Stomach (tissue), 9 donors: ENCODE data around the gene NEURL1B. TPM values are rescaled to one million over a fixed set of nuclear protein-coding genes. Genes with fewer than 3 reads are reported as not detected.

Experiments
- DNase-seq, 2 donors: peaks; one replicate each; pipeline versions ENCODE4 v3.0.0 to v3.0.0-alpha.2; 2013 to 2019
- H3K27ac ChIP-seq, 5 donors: fragments of 200-600 bp in 4 of 5; sonication (generic) in 4 of 5; one replicate each; pipeline ENCODE4 v1.5.1; 2013 to 2019; ENCODE audit warnings: mild to moderate bottlenecking in 1 of 5, moderate library complexity in 1 of 5
- H3K27me3 ChIP-seq, 3 donors: fragments of 200-600 bp; sonication (generic); one replicate each; pipeline ENCODE4 v1.5.1; 2017 to 2019; ENCODE audit warnings: mixed run types in 1 of 3
- H3K36me3 ChIP-seq, 4 donors: fragments of 200-600 bp; sonication (generic); 1 replicate in 3 of 4; 2 replicates in 1 of 4; pipeline ENCODE4 v1.5.1; 2016 to 2019
- H3K4me1 ChIP-seq, 4 donors: fragments of 200-600 bp; sonication (generic); one replicate each; pipeline ENCODE4 v1.5.1; 2016 to 2019
- H3K4me3 ChIP-seq, 4 donors: fragments of 200-600 bp; sonication (generic) in 3 of 4; one replicate each; pipeline ENCODE4 v1.5.1; 2016 to 2019; ENCODE audit warnings: mild to moderate bottlenecking in 1 of 4
- H3K9me3 ChIP-seq, 4 donors: fragments of 200-600 bp; sonication (generic); one replicate each; pipeline ENCODE4 v1.5.1; 2016 to 2019
- EP300 ChIP-seq: sonication (generic); formaldehyde crosslinking; IDR thresholded peaks from one replicate; pipeline ENCODE4 v1.6.1; 2017; ENCODE audit warnings: antibody characterized with exemption
- POLR2A ChIP-seq, 4 donors: fragments of 450-650 bp; IDR thresholded peaks; one replicate each; pipeline ENCODE4 v1.6.1; 2016; ENCODE audit warnings: antibody characterized with exemption in 4 of 4, control low read depth in 2 of 4, mild to moderate bottlenecking in 1 of 4, moderate library complexity in 1 of 4
- POLR2AphosphoS5 ChIP-seq, 3 donors: sonication (generic); formaldehyde crosslinking; IDR thresholded peaks; one replicate each; pipeline ENCODE4 v1.6.1; 2016; ENCODE audit warnings: antibody characterized with exemption in 3 of 3
- WGBS, 5 donors: extraction: QIAGEN DNeasy Blood & Tissue Kit in 3 of 5; methylation state at CpG; one replicate each; pipeline versions ENCODE4 v1.1.5 to v1.1.7; 2013 to 2018; 5-methylcytosine and 5-hydroxymethylcytosine counted together
- intact Hi-C: fragments of 100-400 bp; cut with DNase I; formaldehyde crosslinking; loops from one replicate; pipeline ENCODE4 v1.15.1; 2023; ENCODE audit warnings: low total_unique reads
- polyA plus RNA-seq, 3 donors: library from polyadenylated mRNA; stranded (reverse); fragments of 200-250 nt; gene quantifications; one replicate each; pipeline ENCODE4 v1.2.3, GENCODE V29; 2013
- total RNA-seq, 5 donors: library from RNA; depleted of rRNA; stranded (reverse); fragments of >200 nt; gene quantifications; one replicate each; pipeline versions ENCODE4 v1.1.0 to v1.2.3, GENCODE V29; 2014 to 2016
- TF ChIP-seq, protein P1 (sequence below), 7 experiments: fragments of 450-650 bp in 4 of 7; fragments of 200-600 bp in 3 of 7; sonication (generic) in 3 of 7; IDR thresholded peaks; one replicate each; pipeline ENCODE4 v1.5.1; 2016 to 2019; ENCODE audit warnings: antibody characterized with exemption in 7 of 7, control low read depth in 2 of 7, mild to moderate bottlenecking in 1 of 7
- donor health status: healthy with polysubstance abuse.
- donor health status: Bipolar disorder and iron deficiency.
- donor health status: healthy.

NEURL1B gene
- total and polyA plus RNA-seq, 8 donors = 2.7 to 60.3 (median 9.8) TPM

DNA sequence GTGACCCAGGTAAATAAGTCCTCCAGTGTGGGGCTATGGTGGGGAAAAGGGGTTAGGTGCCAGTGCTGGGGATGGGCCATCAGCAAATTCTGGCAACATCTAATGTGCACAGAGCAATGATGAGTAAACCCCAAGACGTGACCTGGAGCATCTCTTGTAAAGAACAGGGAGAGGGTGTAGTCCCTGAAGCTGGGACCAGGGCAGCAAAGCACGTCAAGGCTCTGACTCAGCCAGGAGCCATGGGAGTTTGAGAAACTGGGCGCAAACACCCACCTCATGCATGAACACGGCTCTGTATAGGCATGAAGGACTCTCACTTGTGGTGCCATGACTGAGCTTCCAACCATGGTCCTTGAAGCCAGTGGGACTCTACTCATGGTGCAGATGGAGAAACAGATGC lies 78.1 kb downstream of the NEURL1B start:
- 85 to 97% (median 92%) methylated on average over 4 of the region's 4 CpGs for WGBS, 5 donors
- no peaks in the 10 kb centered on the region for H3K9me3 ChIP-seq
- H3K27me3 ChIP-seq = no peaks in the 10 kb centered on the region
- peaks cover 26 to 38% (median 28%) of the 10 kb centered on the region in 4 donors for H3K4me1 ChIP-seq
- intact Hi-C loops = loop anchor here (10.0 kb wide), 1 partner anchor 46 kb away; no protein-coding TSS in a partner anchor
- H3K4me3 ChIP-seq = no peak overlapping the region
- no peak overlapping the region for H3K27ac ChIP-seq
- H3K36me3 ChIP-seq = no peaks in the 10 kb centered on the region
- DNase-seq = no peak
- TF ChIP-seq, protein P1, sequence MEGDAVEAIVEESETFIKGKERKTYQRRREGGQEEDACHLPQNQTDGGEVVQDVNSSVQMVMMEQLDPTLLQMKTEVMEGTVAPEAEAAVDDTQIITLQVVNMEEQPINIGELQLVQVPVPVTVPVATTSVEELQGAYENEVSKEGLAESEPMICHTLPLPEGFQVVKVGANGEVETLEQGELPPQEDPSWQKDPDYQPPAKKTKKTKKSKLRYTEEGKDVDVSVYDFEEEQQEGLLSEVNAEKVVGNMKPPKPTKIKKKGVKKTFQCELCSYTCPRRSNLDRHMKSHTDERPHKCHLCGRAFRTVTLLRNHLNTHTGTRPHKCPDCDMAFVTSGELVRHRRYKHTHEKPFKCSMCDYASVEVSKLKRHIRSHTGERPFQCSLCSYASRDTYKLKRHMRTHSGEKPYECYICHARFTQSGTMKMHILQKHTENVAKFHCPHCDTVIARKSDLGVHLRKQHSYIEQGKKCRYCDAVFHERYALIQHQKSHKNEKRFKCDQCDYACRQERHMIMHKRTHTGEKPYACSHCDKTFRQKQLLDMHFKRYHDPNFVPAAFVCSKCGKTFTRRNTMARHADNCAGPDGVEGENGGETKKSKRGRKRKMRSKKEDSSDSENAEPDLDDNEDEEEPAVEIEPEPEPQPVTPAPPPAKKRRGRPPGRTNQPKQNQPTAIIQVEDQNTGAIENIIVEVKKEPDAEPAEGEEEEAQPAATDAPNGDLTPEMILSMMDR (IDR thresholded peaks at IDR 0.05) = no peak
- no peak for TF ChIP-seq EP300
- no peak for TF ChIP-seq POLR2AphosphoS5 (IDR thresholded peaks at IDR 0.05)
- no peak for TF ChIP-seq POLR2A (IDR thresholded peaks at IDR 0.05)

DNA sequence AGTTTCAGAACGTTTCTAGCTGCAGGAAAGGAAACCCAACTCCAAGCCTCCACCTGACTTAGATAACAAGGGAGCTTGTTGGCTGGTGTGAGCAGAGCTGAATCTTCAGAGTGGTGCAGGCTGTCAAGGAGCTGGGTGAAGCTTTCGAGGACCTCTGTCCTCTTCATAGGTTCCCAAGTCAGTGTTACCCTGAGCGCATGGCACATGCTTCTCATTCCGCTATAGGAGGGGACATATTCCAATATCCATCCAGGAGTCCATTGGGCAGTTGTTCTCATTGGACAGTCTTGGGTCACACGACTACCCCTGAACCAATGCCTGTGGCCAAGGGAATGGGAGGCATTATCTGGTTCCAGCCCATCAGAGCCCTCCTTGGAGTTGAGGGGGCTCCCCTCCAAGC lies 79.6 kb downstream of the NEURL1B start:
- 71 to 78% (median 76%) methylated on average over 5 of the region's 5 CpGs for WGBS, 5 donors
- intact Hi-C loops = no loop called here

DNA sequence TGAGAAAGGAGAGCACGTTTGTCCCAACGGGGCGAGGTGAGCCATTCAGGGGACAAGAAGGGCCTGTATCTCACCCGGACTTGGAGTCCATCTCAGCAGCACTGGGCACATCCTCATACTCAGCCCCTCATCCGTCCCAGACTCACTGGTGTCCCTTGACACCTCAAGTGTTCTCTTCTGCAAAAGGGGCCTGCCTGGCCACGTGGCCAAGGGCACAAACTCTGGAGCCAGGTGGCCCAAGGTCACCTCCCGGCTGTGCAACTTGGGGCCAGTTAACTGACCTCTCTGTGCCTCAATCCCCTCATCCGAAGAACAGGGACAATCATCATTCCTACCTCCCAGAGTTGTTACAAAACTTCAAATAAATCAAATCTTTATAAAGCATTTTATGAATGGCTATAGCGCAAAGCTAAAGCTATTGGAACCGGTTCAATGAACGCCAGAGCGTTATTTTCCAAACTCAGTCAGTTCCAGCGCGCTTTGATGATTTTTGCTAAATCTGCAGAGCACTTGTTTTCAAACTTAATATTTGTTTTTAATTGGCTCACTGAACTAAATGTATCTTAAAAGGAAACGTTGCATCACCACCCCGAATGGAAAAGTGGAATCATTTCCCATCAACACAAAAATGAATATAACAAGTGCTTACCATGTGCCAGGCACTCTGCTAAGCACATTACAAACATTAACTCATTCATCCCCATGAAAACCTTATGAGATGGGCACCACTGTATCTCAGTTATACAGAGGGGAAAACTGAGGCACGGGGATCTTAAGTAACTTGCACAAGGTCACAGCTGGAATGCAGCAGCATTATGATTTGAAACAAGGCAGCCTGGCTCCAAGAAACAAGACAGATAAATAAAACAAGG lies 80.6 kb downstream of the NEURL1B start:
- peak overlapping the region in 3 of 5 donors; percentile 34 to 75 (median 44) for H3K27ac ChIP-seq
- no peak overlapping the region for H3K4me3 ChIP-seq
- H3K9me3 ChIP-seq = no peaks in the 10 kb centered on the region
- 46 to 55% (median 52%) methylated on average over 17 of the region's 17 CpGs for WGBS, 5 donors
- intact Hi-C loops = no loop called here
- H3K27me3 ChIP-seq = no peaks in the 10 kb centered on the region
- peak in 1 of 2 donors; percentile 77 for DNase-seq
- TF ChIP-seq EP300 (no peak), POLR2AphosphoS5 (IDR thresholded peaks at IDR 0.05) (peak; percentile 60 to 93 (median 60))
- H3K36me3 ChIP-seq = no peaks in the 10 kb centered on the region
- peaks cover 13 to 26% (median 18%) of the 10 kb centered on the region in 4 donors for H3K4me1 ChIP-seq

More for the DNA sequence above, 79.6 kb downstream of the NEURL1B start:
- H3K9me3 ChIP-seq = no peaks in the 10 kb centered on the region
- H3K4me1 ChIP-seq = peaks cover 13 to 30% (median 18%) of the 10 kb centered on the region in 4 donors
- H3K27ac ChIP-seq = peak overlapping the region in 1 of 5 donors; percentile 75
- no peak for TF ChIP-seq POLR2A (IDR thresholded peaks at IDR 0.05)
- TF ChIP-seq POLR2AphosphoS5 (IDR thresholded peaks at IDR 0.05) = no peak
- no peak for TF ChIP-seq EP300
- TF ChIP-seq, protein P1 (IDR thresholded peaks at IDR 0.05) = no peak
- H3K36me3 ChIP-seq = no peaks in the 10 kb centered on the region
- H3K4me3 ChIP-seq = no peak overlapping the region
- DNase-seq = no peak
- no peaks in the 10 kb centered on the region for H3K27me3 ChIP-seq

DNA sequence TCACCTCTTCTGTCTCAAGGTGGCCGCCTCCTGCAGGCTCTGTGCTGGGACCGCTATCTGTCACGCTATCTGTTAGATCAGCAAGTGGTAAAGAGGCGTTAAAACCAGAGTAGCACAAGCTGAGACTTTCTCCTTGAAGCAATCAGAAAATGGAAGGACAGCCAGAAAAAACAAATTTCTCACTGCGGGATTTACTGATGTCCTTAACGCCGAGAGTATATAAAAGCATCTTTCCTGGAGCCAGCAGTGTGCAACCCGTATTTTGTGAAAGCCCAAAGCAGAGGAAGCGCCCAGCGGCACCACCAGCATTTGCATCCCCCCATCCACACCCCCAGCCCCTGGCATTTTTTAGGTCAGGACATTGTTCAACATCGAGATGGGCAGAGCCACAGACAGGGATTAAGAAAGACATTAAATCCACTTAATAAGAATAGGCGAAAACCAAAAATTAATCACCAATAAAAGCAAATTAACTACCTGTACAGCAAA lies 81.3 kb downstream of the NEURL1B start:
- Histone ChIP-seq H3K36me3 (no peaks in the 10 kb centered on the region), H3K27me3 (no peaks in the 10 kb centered on the region), H3K9me3 (no peaks in the 10 kb centered on the region), H3K4me3 (no peak overlapping the region), H3K4me1 (peaks cover 9 to 19% (median 12%) of the 10 kb centered on the region in 4 donors), H3K27ac (peak overlapping the region in 3 of 5 donors; percentile 13 to 75 (median 44))
- intact Hi-C loops = no loop called here
- TF ChIP-seq POLR2A (IDR thresholded peaks at IDR 0.05) (no peak), EP300 (no peak), POLR2AphosphoS5 (IDR thresholded peaks at IDR 0.05) (no peak)
- TF ChIP-seq, protein P1 (IDR thresholded peaks at IDR 0.05) = no peak
- DNase-seq = no peak
- 54 to 64% (median 58%) methylated on average over 12 of the region's 12 CpGs for WGBS, 5 donors
